SK-N-SH treated with all-trans-retinoic acid at 6 μM for 48 hours (cell line): ENCODE results near the gene IMP4.

Source experiments
- ATAC-seq: fragments of 200-7000 bp; cut with Tn5 transposase; 3 replicates; pipeline ENCODE4 v1.9.1; 2020; ENCODE audit warnings: mild to moderate bottlenecking, moderate library complexity
- ARNTL ChIP-seq: fragments of 450-650 bp; formaldehyde crosslinking; IDR thresholded peaks from 2 replicates; pipeline ENCODE4 v1.5.0; 2020; ENCODE audit warnings: low read depth, mild to moderate bottlenecking, moderate library complexity, borderline replicate concordance
- BACH2 ChIP-seq: fragments of 250-450 bp; sonication (Bioruptor Pico); IDR thresholded peaks from 2 replicates; pipeline ENCODE4 v1.9.0; 2021; ENCODE audit warnings: mild to moderate bottlenecking, borderline replicate concordance
- CREB5 ChIP-seq: fragments of 250-450 bp; sonication (Bioruptor Pico); IDR thresholded peaks from 2 replicates; pipeline ENCODE4 v1.5.1; 2020; ENCODE audit warnings: low read depth, mild to moderate bottlenecking, moderate library complexity
- CSDC2 ChIP-seq: fragments of 250-450 bp; sonication (Bioruptor Pico); IDR thresholded peaks from 2 replicates; pipeline ENCODE4 v1.5.0; 2020; ENCODE audit warnings: mild to moderate bottlenecking, moderate library complexity
- ESRRG ChIP-seq: fragments of 250-450 bp; sonication (Bioruptor Pico); IDR thresholded peaks from 2 replicates; pipeline ENCODE4 v1.6.1; 2021; ENCODE audit warnings: mild to moderate bottlenecking
- GLIS3 ChIP-seq: fragments of 250-450 bp; sonication (Bioruptor Pico); IDR thresholded peaks from 2 replicates; pipeline ENCODE4 v1.5.0; 2020; ENCODE audit warnings: mild to moderate bottlenecking, moderate library complexity
- ISL1 ChIP-seq: fragments of 250-450 bp; sonication (Bioruptor Pico); IDR thresholded peaks from 2 replicates; pipeline ENCODE4 v2.1.2; 2022; ENCODE audit warnings: mild to moderate bottlenecking, moderate library complexity
- OSR1 ChIP-seq: fragments of 250-450 bp; sonication (Bioruptor Pico); IDR thresholded peaks from 2 replicates; pipeline ENCODE4 v1.8.0; 2022; ENCODE audit warnings: moderate library complexity, mild to moderate bottlenecking, inconsistent platforms
- PPARA ChIP-seq: fragments of 250-450 bp; sonication (Bioruptor Pico); IDR thresholded peaks from 2 replicates; pipeline ENCODE4 v1.5.0; 2020; ENCODE audit warnings: mild to moderate bottlenecking, borderline replicate concordance
- RARB ChIP-seq: fragments of 250-450 bp; sonication (Bioruptor Pico); IDR thresholded peaks from 2 replicates; pipeline ENCODE4 v1.8.0; 2021; ENCODE audit warnings: mild to moderate bottlenecking, moderate library complexity
- SNAI2 ChIP-seq: fragments of 250-450 bp; sonication (Bioruptor Pico); IDR thresholded peaks from 2 replicates; pipeline ENCODE4 v1.5.0; 2020; ENCODE audit warnings: mild to moderate bottlenecking, moderate library complexity
- TCF4 ChIP-seq: fragments of 250-450 bp; sonication (Bioruptor Pico); IDR thresholded peaks from 2 replicates; pipeline ENCODE4 v1.8.0; 2021; ENCODE audit warnings: mild to moderate bottlenecking, moderate library complexity, borderline replicate concordance
- TOX ChIP-seq: fragments of 250-450 bp; sonication (Bioruptor Pico); IDR thresholded peaks from 2 replicates; pipeline ENCODE4 v1.8.0; 2021; ENCODE audit warnings: mild to moderate bottlenecking, moderate library complexity, borderline replicate concordance
- TSHZ2 ChIP-seq: fragments of 250-450 bp; sonication (Bioruptor Pico); IDR thresholded peaks from 2 replicates; pipeline ENCODE4 v1.5.0; 2020; ENCODE audit warnings: mild to moderate bottlenecking, moderate library complexity
- ZC3H10 ChIP-seq: fragments of 250-450 bp; sonication (Bioruptor Pico); IDR thresholded peaks from 2 replicates; pipeline ENCODE4 v1.5.1; 2021; ENCODE audit warnings: mild to moderate bottlenecking, moderate library complexity
- ZFP3 ChIP-seq: fragments of 250-450 bp; sonication (Bioruptor Pico); IDR thresholded peaks from 2 replicates; pipeline ENCODE4 v1.5.0; 2020; ENCODE audit warnings: mild to moderate bottlenecking, moderate library complexity
- ZFP30 ChIP-seq: fragments of 450-650 bp; formaldehyde crosslinking; IDR thresholded peaks from 2 replicates; pipeline ENCODE4 v1.5.0; 2022; ENCODE audit warnings: mild to moderate bottlenecking, moderate library complexity
- ZNF565 ChIP-seq: fragments of 450-650 bp; formaldehyde crosslinking; conservative IDR thresholded peaks from 2 replicates; pipeline ENCODE4 v1.5.0; 2020; ENCODE audit warnings: low read depth, mild to moderate bottlenecking, moderate library complexity
- ZNF70 ChIP-seq: fragments of 450-650 bp; formaldehyde crosslinking; IDR thresholded peaks from 2 replicates; pipeline ENCODE4 v1.5.0; 2020; ENCODE audit warnings: mild to moderate bottlenecking, moderate library complexity
- ZNF8 ChIP-seq: fragments of 450-650 bp; formaldehyde crosslinking; IDR thresholded peaks from 2 replicates; pipeline ENCODE4 v1.5.0; 2020; ENCODE audit warnings: mild to moderate bottlenecking, moderate library complexity
- TF ChIP-seq, protein P1 (sequence below): fragments of 250-450 bp; sonication (Bioruptor Pico); IDR thresholded peaks from 2 replicates; pipeline ENCODE4 v1.5.1; 2021; ENCODE audit warnings: mild to moderate bottlenecking, moderate library complexity
- TF ChIP-seq, protein P2 (sequence below): fragments of 250-450 bp; sonication (Bioruptor Pico); IDR thresholded peaks from 2 replicates; pipeline ENCODE4 v1.8.0; 2020; ENCODE audit warnings: mild to moderate bottlenecking, moderate library complexity, borderline replicate concordance

IMP4 gene

DNA sequence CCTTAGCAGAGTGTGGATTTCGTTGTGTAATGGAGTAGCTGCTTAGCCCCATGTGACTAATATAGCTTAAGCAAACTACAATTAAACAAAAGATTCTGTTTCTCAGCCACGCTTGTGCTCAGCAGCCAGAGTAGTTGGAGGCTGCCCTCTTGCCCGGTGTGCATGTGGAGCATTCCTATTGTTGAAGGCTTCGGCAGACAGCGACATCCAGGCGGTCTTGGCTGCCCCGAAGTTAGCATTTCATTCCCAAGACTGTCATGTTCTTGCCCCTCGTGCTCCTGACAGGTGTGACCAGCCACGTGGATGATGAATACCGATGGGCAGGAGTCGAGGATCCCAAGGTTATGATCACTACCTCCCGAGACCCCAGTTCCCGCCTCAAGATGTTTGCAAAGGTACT, 2.4 kb downstream of the IMP4 start (continued):
- TF ChIP-seq RARB (CRISPR knock-in tag) (no peak), ZFP3 (CRISPR knock-in tag) (no peak), TCF4 (CRISPR knock-in tag) (no peak), ZC3H10 (CRISPR knock-in tag) (no peak)
- TF ChIP-seq, protein P1, sequence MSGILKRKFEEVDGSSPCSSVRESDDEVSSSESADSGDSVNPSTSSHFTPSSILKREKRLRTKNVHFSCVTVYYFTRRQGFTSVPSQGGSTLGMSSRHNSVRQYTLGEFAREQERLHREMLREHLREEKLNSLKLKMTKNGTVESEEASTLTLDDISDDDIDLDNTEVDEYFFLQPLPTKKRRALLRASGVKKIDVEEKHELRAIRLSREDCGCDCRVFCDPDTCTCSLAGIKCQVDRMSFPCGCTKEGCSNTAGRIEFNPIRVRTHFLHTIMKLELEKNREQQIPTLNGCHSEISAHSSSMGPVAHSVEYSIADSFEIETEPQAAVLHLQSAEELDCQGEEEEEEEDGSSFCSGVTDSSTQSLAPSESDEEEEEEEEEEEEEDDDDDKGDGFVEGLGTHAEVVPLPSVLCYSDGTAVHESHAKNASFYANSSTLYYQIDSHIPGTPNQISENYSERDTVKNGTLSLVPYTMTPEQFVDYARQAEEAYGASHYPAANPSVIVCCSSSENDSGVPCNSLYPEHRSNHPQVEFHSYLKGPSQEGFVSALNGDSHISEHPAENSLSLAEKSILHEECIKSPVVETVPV (CRISPR knock-in tag) = no peak

DNA sequence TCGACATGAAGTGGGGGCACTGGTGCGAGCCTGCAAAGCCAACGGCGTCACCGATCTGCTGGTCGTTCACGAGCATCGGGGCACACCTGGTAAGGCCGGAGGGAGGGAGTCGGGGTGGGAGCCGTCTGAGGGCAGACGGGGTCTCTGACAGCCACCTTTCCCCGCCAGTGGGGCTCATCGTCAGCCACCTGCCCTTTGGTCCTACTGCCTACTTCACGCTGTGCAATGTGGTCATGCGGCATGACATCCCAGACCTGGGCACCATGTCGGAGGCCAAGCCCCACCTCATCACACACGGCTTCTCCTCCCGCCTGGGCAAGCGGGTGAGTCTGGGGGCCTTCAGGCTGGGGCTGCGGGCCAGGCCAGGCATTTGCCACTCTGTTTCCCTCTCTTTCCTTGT, 2.9 kb downstream of the IMP4 start:
- TF ChIP-seq ZFP30 (CRISPR knock-in tag) (no peak), ESRRG (CRISPR knock-in tag) (no peak), ISL1 (CRISPR knock-in tag) (no peak), SNAI2 (CRISPR knock-in tag) (no peak), ARNTL (no peak), ZNF8 (CRISPR knock-in tag) (no peak), ZC3H10 (CRISPR knock-in tag) (no peak), ZNF70 (CRISPR knock-in tag) (no peak), TOX (CRISPR knock-in tag) (no peak), ZFP3 (CRISPR knock-in tag) (no peak), TCF4 (CRISPR knock-in tag) (no peak), CSDC2 (no peak), OSR1 (CRISPR knock-in tag) (no peak)
- TF ChIP-seq, protein P1 (CRISPR knock-in tag) = no peak
- ATAC-seq = no peak

DNA sequence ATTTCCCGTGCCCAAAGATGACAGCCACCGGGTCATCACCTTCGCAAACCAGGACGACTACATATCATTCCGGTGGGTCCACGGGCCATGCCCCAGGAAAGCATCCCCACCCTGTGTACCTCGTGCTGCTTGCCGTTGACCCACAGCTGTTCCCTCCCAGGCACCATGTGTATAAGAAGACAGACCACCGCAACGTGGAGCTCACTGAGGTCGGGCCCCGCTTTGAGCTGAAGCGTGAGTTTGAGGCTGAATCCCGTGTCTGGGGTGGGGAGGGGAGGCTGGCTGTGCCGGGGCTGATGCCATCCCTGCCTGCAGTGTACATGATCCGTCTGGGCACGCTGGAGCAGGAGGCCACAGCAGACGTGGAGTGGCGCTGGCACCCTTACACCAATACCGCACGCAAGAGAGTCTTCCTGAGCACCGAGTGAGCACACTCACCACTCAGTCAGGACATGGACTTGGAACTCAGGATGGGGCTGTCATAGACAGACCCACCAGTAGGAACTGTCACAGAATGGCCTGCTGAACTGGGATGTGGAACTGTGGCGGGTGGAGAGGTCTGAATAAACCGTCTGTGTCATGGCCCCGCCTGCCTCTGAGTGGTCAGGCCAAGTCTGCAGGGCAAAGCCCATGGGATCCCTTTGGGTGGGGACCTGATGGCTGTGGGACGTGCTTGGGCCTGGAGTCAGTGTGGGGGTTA, 3.5 kb downstream of the IMP4 start:
- no peak for ATAC-seq
- no peak for TF ChIP-seq ZFP30 (CRISPR knock-in tag)
- no peak for TF ChIP-seq GLIS3 (CRISPR knock-in tag)
- no peak for TF ChIP-seq RARB (CRISPR knock-in tag)
- no peak for TF ChIP-seq ISL1 (CRISPR knock-in tag)
- TF ChIP-seq, protein P2, sequence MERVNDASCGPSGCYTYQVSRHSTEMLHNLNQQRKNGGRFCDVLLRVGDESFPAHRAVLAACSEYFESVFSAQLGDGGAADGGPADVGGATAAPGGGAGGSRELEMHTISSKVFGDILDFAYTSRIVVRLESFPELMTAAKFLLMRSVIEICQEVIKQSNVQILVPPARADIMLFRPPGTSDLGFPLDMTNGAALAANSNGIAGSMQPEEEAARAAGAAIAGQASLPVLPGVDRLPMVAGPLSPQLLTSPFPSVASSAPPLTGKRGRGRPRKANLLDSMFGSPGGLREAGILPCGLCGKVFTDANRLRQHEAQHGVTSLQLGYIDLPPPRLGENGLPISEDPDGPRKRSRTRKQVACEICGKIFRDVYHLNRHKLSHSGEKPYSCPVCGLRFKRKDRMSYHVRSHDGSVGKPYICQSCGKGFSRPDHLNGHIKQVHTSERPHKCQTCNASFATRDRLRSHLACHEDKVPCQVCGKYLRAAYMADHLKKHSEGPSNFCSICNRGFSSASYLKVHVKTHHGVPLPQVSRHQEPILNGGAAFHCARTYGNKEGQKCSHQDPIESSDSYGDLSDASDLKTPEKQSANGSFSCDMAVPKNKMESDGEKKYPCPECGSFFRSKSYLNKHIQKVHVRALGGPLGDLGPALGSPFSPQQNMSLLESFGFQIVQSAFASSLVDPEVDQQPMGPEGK (CRISPR knock-in tag) = no peak
- TF ChIP-seq CSDC2 = no peak
- no peak for TF ChIP-seq TCF4 (CRISPR knock-in tag)
- TF ChIP-seq TSHZ2 (CRISPR knock-in tag) = no peak
- TF ChIP-seq CREB5 = no peak
- TF ChIP-seq ZNF70 (CRISPR knock-in tag) = no peak
- TF ChIP-seq TOX (CRISPR knock-in tag) = no peak
- no peak for TF ChIP-seq ZFP3 (CRISPR knock-in tag)
- no peak for TF ChIP-seq ZC3H10 (CRISPR knock-in tag)
- TF ChIP-seq SNAI2 (CRISPR knock-in tag) = no peak
- TF ChIP-seq BACH2 (CRISPR knock-in tag) = no peak
- TF ChIP-seq ZNF565 (CRISPR knock-in tag) = no peak
- no peak for TF ChIP-seq PPARA (CRISPR knock-in tag)
- no peak for TF ChIP-seq ZNF8 (CRISPR knock-in tag)
- TF ChIP-seq, all 23 proteins: peak for 0
